ENCODE data around the gene SUCLA2.
"Not testable (repeated sequence)": the region's sequence is repeated elsewhere in the genome, so short reads cannot be mapped to it uniquely, and the experiment has no call there.

The SUCLA2 gene

GRCh38 chr13:47991859-47992258 is 9.2 kb downstream of the SUCLA2 start:
- DNase-seq (ENCODE audit: low spot score) = no peak

GRCh38 chr13:47990920-47991466 is 10.1 kb downstream of the SUCLA2 start:
- no peak for DNase-seq (ENCODE audit: low spot score)

DNA sequence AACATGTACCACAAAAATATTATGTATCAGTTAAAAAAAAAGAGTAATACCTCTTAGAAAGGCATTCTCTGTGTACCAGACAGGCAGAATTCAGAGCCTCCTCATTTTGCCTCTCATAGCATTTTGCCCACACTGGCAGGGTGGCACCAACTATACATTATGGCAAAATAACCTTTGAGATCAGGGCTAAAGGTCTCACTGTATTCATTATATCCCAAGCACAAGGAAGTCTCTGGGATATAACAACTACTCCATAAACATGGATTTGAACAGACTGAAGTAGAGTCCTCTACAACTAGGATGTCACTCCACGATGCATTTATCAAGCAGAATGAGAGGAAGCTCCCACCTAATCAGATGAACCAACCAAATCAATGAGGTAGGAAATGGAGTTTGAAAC is 10.6 kb downstream of the SUCLA2 start:
- DNase-seq (ENCODE audit: low spot score) = no peak

DNA sequence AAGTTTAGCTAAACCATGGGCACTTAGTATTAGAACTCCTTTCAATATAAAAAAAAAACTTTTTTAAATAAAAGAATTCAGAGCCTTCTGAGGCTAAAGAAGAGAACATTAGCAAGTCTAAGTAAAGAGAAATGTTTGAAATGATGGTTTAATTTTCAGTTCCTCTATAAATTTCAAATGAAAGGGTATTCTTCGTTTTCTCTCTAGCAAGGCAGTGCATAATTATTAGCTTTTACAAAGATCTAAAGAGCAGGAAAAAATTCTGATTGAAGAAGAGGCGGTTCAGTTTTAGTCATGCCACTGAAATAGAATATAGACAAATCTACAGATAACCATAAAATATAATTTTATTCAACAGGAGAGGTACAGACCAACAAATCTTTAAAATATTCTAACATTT is 18.0 kb downstream of the SUCLA2 start:
- DNase-seq (ENCODE audit: low spot score) = no peak

GRCh38 chr13:47976325-47976724 is 24.7 kb downstream of the SUCLA2 start:
- no peak for DNase-seq (ENCODE audit: low spot score)

- no peak for DNase-seq (ENCODE audit: low spot score)
These were observed 36.2 kb downstream of the SUCLA2 start for GRCh38 chr13:47964863-47965262.

GRCh38 chr13:47962237-47962636 is 38.8 kb downstream of the SUCLA2 start:
- DNase-seq (ENCODE audit: low spot score) = no peak

DNA sequence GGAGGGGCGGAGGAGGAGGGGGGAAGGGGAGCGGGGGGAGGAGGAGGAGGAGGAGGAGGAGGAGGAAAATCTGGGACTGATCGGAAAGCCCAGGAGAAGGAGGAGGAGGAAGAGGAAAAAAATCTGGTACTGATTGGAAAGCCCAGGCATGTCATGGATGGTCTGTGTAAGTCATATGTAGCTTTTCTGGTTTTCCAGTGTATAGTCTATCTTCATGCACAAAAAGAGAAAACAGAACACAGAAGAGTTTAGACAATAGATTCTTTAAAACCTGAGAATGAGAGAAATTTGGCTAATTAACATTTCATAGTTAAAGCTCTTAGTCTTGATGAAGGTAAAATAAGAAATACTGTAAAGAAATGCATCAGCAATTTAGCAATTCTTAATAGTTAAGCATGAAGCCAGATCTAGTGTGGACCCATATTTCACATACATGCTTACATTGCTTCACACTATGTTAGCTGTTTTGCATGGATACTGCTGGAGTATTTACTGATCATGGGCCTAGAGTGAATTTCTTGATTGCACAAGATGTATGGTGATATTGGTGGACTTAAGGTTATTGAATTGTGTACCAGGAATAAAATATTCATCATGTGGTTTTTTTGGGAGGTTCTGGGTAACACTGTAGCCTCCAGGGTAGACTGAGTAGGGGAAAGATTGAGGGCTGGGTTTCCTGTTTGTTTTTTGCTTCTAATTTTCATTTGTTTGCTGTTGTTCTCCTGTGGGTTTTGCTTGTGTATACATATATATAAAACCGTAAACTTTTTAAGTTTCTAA is 41.4 kb downstream of the SUCLA2 start:
- DNase-seq (ENCODE audit: low spot score) = no peak

GRCh38 chr13:47957073-47957472 is 44.0 kb downstream of the SUCLA2 start:
- no peak for DNase-seq (ENCODE audit: low spot score)

GRCh38 chr13:47955836-47956235 is 45.2 kb downstream of the SUCLA2 start:
- no peak for DNase-seq (ENCODE audit: low spot score)

DNA sequence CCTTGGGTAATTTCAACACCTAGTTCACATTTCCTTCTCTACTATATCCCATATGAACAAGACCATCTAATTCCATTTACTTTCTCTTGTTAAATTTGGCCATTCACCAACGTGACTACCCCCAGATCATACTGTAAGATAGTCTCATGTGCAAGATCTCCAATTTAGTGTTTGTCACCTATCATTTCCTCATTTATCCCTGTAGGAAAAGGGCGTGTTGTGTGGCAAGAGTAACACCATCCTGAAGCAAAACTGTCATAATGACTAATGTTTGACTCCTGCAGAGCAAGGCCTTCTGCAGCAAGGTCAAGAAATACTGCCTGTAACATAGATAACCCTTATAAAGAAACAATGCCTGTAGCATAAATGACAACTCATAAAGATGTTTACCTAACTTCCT is 51.3 kb downstream of the SUCLA2 start:
- DNase-seq (ENCODE audit: low spot score) = no peak

GRCh38 chr13:47945738-47946137 is 55.3 kb downstream of the SUCLA2 start:
- DNase-seq (ENCODE audit: low spot score) = no peak

GRCh38 chr13:47945146-47945545 is 55.9 kb downstream of the SUCLA2 start:
- DNase-seq (ENCODE audit: low spot score) = not testable (repeated sequence)

GRCh38 chr13:47934371-47934770 is 66.7 kb downstream of the SUCLA2 start:
- DNase-seq (ENCODE audit: low spot score) = no peak

DNA sequence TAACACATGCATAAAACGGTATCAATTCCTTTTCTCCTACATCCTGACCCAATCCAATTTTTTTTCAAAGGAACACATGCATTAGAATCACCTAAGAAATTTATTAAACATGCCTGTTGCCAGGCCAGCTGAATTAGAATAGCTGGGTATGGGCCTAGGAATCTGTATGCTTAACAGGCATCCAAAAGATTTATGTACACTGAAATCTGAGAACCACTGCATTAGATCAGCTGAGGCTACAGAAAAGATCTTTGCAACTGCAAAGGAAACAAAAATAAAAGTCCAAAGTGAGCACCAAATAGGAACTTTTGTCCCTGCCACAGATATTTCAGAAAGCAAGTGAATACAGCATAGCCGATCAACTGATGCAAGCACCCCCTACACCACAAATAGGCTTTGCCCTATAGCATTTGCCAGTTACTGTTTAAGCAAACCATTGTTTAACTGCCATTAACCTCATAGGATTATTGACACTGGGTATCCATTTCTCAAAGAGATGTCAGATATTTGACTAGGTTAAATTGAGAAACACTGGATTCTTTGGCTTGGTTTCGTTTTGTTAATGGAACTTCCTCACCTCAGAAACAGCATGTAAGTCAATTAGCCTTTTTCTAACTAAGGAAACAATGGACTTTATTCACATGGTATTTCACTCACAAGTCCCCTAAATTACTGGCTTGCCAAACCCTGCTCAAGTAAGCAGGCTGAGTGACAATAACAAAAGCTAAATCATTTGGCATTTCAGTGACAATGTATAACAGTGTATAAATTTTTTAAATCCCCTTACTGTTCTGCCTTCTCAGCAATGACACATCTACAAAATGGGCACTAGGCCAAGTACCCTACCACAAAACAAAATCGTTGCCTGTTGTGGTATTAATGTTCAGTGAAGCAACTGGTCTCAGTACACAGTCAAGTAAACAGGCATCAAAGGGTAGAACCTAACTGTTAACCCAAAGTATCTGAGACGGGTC is 67.8 kb downstream of the SUCLA2 start:
- DNase-seq (ENCODE audit: low spot score) = peak; percentile 30

- no peak for DNase-seq (ENCODE audit: low spot score)
These were observed 70.4 kb downstream of the SUCLA2 start for GRCh38 chr13:47930649-47931165.

DNA sequence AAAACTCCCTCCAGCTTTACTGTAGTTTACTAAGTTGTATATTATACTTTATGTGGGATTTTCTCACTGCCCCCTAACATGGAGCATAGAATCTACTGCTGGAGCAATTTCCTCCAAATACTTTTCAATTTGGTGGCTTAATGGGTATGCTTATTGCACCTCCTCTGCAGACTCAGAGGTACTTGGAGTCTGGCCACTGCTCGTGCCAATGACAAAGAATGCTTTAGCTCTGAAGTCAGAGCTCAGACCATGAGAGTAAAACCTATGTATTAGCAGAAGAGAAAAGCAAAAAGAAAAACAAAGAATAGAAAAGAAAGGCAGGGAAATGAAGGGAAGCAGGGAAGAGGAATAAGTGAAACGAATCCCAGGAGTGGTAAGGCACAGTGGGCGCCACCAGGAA is 71.9 kb downstream of the SUCLA2 start:
- DNase-seq (ENCODE audit: low spot score) = no peak

DNA sequence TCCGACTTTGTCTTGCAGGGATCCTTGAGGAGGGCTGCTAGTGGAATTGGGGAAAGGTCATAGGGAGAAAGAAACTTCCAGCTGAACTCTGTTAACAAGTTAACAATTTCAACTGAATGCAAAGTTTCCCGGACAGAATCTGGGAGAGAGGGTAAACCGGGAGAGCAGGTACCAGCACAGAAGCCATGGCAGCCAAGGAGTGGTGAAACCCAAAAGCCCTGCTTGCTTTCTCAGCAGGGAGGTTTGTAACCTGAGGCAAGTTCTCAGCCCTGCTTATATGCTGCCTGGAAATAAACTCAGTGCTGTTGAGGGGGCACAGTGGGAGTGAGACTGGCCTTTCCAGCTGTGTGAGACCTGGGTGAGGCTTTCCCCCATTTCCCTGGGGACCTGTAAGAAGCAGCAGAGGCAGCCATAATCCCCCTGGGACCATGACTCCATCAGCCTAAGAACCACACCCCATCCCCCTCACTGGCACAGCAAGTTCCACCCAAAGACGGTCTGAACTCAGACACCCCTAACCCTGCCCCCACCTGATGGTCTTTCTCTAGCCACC is 84.0 kb downstream of the SUCLA2 start:
- DNase-seq (ENCODE audit: low spot score) = no peak

GRCh38 chr13:47908197-47908902 is 92.7 kb downstream of the SUCLA2 start:
- peak; percentile 50 for DNase-seq (ENCODE audit: low spot score)

DNA sequence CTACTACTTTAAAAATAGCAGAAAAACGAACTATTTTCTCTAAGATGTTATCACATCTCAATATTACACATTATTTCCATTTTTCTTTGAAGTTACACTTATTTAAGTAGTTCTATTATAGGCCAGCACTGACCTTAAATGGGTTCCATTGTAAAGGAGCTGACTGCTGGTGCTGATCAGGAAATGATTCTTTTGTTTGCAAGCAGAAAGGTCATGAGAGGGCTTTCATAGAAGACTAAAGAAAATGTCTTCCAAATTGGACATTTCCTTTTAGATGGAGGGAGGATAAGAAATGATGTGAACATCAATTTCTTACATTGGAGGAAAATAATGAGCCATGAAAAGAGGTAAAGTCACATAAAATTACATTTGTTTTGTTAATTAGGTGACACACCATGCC is 96.2 kb downstream of the SUCLA2 start:
- DNase-seq (ENCODE audit: low spot score) = no peak

GRCh38 chr13:47904241-47904640 is 96.8 kb downstream of the SUCLA2 start:
- no peak for DNase-seq (ENCODE audit: low spot score)

DNA sequence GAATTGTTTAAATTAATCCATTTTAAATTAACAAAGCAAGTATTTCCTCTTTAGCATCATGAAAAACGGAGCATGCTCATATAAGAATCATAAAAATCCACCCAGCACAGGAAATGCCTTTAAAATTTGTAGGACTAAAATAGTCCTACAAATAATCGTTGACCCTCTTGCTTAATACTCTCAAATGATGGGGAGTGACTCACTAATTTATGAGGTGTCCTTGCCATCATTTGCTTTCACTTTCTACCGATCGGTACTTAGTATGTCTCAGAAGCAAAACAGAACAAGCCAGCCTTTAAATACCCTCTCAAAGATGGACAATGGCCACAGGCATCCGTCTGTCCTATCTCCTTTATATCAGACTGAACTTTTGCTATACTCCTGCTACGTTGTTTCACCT is 97.2 kb downstream of the SUCLA2 start:
- peak; percentile 11 for DNase-seq (ENCODE audit: low spot score)

Measured in SW480 (cell line).